NT2/D1 (cell line): ENCODE results near the gene SYNE4.

Source experiments
- DNase-seq: peaks from one replicate; pipeline ENCODE4 v3.0.0-alpha.2; 2011; ENCODE audit warnings: low read depth, low spot score
- H3K27me3 ChIP-seq: 2 replicates; pipeline ENCODE4 v1.6.0; 2011; ENCODE audit warnings: mild to moderate bottlenecking; ENCODE audit not compliant: insufficient read length, insufficient read depth
- H3K36me3 ChIP-seq: 2 replicates; pipeline ENCODE4 v1.6.1; 2011; ENCODE audit warnings: mild to moderate bottlenecking, low read length, mixed read lengths; ENCODE audit not compliant: insufficient read depth, insufficient read length
- H3K4me1 ChIP-seq: 2 replicates; pipeline ENCODE4 v1.5.1; 2011; ENCODE audit not compliant: insufficient read depth, insufficient read length
- H3K4me3 ChIP-seq: 2 replicates; pipeline ENCODE4 v1.5.1; 2011; ENCODE audit warnings: low read depth; ENCODE audit not compliant: insufficient read length
- H3K9ac ChIP-seq: 2 replicates; pipeline ENCODE4 v1.6.0; 2011; ENCODE audit warnings: low read depth; ENCODE audit not compliant: insufficient read length
- H3K9me3 ChIP-seq: 2 replicates; pipeline ENCODE4 v1.5.1; 2011; ENCODE audit warnings: mild to moderate bottlenecking, low read length; ENCODE audit not compliant: insufficient read depth
- SUZ12 ChIP-seq: IDR thresholded peaks from 2 replicates; pipeline ENCODE4 v1.6.1; 2011; ENCODE audit not compliant: insufficient read length, insufficient read depth; ENCODE audit errors: extremely low read depth
- YY1 ChIP-seq: IDR thresholded peaks from 2 replicates; pipeline ENCODE4 v1.6.1; 2011; ENCODE audit not compliant: insufficient read length, insufficient read depth
- ZNF274 ChIP-seq: IDR thresholded peaks from 2 replicates; pipeline ENCODE4 v1.6.1; 2011; ENCODE audit warnings: mild to moderate bottlenecking, low read depth, low read length

The SYNE4 gene

DNA sequence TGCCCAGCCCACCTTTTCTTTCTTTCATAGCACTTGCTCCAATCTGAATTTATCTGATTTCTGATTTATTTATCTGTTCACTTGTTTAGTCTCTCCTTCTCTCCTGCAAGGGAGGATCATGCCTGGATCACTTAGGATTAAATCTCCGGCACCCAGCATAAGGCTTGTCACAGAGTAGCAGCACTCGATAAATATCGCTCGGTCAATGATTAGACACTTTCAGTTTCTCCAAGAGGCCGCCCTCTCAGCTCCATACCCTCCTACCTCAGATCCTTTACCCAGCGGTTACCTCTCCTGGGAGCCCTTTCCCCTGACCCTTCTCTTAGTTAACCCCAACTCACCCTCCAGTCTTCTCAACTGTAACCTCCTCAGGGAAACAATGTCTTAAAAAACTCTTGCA is 22.7 kb upstream of the SYNE4 start:
- peaks cover 8% of the 10 kb centered on the region for H3K4me1 ChIP-seq
- TF ChIP-seq YY1: no peak
- TF ChIP-seq SUZ12: no peak
- TF ChIP-seq ZNF274: no peak
- peaks cover 9% of the 10 kb centered on the region for H3K36me3 ChIP-seq
- DNase-seq: no peak
- no peak overlapping the region for H3K4me3 ChIP-seq
- no peak overlapping the region for H3K9ac ChIP-seq
- no peaks in the 10 kb centered on the region for H3K9me3 ChIP-seq
- H3K27me3 ChIP-seq: no peaks in the 10 kb centered on the region

DNA sequence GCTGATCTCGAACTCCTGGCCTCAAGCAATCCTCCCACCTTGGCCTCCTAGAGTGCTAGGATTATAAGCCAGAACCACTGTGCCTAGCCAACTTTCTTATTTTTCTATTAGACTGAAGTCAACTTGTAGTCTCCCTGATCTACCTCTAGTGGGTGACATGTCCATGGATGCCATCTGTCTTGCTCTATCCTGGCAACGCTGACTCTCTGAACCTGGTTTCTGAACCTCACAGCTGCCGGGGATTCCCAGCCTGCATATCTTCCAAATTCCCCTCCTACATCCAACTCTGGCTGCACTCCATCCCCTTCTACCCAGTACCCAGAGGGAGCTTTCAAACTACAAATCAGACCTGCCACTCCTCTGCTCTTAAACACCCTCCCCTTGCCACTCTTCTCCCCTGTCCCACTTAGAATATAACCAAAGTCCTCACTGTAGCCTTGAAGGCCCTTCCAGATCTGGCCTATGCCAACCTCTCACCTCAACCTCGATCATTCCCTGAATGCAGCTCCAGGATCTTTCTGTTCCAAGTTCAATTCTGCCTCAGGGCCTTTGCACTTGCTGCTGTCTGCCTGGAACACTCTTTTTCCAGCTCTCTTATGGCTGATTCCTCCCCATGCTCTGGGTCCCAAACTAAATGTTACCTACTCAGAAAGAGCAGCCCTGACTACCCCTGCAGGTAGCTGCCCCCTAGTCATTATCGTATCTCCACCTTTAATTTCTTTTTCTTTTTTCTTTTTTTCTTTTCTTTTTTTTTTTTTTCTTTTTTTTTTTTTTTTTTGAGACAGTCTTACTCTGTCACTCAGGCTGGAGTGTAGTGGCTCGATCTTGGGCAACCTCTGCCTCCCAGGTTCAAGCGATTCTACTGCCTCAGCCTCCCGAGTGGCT is 21.9 kb upstream of the SYNE4 start:
- DNase-seq: no peak
- Histone ChIP-seq H3K27me3 (no peaks in the 10 kb centered on the region), H3K36me3 (peaks cover 13% of the 10 kb centered on the region), H3K9me3 (no peaks in the 10 kb centered on the region), H3K4me1 (peaks cover 8% of the 10 kb centered on the region), H3K4me3 (no peak overlapping the region), H3K9ac (no peak overlapping the region)
- no peak for TF ChIP-seq SUZ12
- TF ChIP-seq YY1: no peak
- TF ChIP-seq ZNF274: no peak

DNA sequence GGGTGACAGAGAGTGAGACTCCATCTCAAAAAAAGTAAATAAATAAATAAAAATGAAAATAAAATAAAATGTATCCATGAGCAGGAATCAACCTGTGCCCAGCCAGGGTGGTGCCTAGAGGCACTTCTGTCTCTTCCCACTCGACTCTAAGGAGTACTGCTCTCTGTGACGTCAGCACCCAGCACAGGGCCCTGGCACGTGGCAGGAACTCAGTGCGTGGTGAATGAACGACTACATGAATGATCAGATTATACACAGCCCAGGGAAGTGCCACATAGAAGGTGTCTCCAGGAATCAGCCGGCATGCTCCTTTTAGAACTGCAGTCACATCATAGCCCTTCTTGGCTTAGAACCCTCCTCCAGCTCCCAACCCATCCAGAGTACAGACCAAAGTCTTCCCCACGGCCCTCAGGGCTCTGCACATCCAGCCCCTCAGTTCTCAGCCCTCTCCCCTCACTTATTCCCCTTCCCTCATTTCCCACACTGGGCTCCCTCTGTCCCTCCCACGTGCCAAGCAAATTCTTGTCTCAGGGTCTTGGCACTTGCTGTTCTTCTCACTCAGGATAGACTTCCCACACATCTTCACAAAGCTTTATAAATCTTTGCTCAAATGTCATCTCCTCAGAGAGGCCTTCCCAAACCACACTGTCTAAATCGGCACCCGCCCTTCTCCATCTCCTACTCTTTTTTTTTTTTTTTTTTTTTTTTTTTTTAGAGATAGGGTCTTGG is 19.9 kb upstream of the SYNE4 start:
- no peaks in the 10 kb centered on the region for H3K27me3 ChIP-seq
- peaks cover 20% of the 10 kb centered on the region for H3K36me3 ChIP-seq
- no peaks in the 10 kb centered on the region for H3K9me3 ChIP-seq
- H3K4me1 ChIP-seq: peaks cover 6% of the 10 kb centered on the region
- DNase-seq: no peak
- no peak overlapping the region for H3K4me3 ChIP-seq
- H3K9ac ChIP-seq: peak overlapping the region; percentile 32
- TF ChIP-seq SUZ12: no peak
- TF ChIP-seq YY1: no peak

DNA sequence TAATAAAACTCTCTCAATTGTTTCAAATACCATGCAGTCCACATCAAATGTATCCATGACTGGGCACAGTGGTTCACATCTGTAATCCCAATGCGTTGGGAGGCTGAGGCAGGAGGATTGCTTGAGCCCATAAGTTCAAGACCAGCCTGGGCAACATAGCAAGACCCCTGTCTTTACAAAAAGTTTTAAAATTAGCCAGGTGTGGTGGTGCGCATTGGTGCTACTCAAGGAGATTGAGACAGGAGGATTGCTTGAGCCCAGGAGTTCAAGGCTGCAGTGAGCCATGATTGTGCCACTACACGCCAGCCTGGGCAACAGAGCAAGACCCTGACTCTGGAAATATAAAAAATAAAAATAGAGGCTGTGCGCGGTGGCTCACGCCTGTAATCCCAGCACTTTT is 19.1 kb upstream of the SYNE4 start:
- H3K4me3 ChIP-seq: no peak overlapping the region
- H3K36me3 ChIP-seq: peaks cover 20% of the 10 kb centered on the region
- no peak overlapping the region for H3K9ac ChIP-seq
- H3K4me1 ChIP-seq: no peaks in the 10 kb centered on the region
- no peaks in the 10 kb centered on the region for H3K27me3 ChIP-seq
- TF ChIP-seq ZNF274 (no peak), SUZ12 (no peak), YY1 (no peak)
- no peak for DNase-seq
- H3K9me3 ChIP-seq: no peaks in the 10 kb centered on the region

DNA sequence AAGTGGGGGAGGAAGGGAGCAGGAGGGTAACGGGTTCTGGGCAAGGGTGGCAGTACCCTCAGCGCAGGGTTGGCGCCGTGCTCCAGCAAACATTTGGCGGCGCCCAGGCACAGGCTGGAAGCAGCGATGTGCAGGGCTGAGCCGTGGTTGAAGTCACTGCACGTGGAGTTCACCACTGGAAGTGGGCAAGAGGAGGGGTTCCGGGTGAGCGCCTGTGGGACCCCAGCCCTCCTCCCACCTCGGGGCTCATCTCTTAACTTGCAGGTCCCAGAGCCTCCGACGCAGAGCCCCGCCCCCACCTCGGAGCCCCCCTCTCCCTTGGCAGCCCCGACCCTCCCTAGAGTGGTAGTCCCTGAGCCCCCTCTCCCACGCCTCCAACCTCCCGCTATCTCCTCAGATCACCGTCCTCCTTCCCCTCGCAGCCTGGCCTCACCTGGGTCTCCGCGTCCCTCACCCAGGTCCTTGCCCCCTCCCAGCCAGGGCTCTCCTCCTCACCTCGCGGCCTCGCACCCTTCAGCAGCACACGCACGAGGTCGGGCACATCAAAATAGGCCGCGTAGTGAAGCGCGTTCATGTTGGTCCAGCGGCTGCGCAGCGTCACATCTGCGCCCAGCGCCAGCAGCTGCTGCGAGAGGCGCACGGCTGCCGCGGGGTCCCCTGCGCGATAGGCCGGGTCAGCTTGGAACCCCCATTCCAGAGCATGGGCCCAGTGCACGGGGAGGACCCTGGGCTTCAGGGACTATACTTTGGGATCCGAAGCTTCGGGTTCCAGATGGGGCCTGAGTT is 17.7 kb upstream of the SYNE4 start:
- no peak overlapping the region for H3K4me3 ChIP-seq
- no peaks in the 10 kb centered on the region for H3K9me3 ChIP-seq
- H3K27me3 ChIP-seq: no peaks in the 10 kb centered on the region
- H3K36me3 ChIP-seq: peaks cover 25% of the 10 kb centered on the region
- no peaks in the 10 kb centered on the region for H3K4me1 ChIP-seq
- no peak for DNase-seq
- TF ChIP-seq YY1 (no peak), ZNF274 (no peak)
- H3K9ac ChIP-seq: no peak overlapping the region

DNA sequence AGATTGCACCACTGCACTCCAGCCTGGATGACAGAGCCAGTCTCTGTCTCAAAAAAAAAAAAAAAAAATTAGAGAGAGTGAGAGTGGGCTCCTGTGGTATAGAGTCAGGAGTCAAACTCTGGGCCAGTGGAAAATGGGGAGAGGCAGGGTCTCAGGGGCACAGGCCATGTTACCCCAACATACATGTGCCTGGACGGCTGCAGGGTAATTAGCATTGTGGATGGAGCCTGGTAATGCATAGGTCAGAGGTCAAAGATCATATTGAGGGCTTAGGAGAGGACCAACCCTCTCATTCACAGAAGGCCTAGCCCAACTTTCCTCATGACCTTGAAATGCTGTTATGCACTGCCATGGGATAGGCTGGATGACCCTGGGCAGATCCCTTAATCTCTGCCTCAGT is 16.9 kb upstream of the SYNE4 start:
- TF ChIP-seq YY1 (no peak), ZNF274 (no peak), SUZ12 (no peak)
- Histone ChIP-seq H3K4me3 (no peak overlapping the region), H3K9me3 (no peaks in the 10 kb centered on the region), H3K27me3 (no peaks in the 10 kb centered on the region), H3K9ac (no peak overlapping the region), H3K36me3 (peaks cover 25% of the 10 kb centered on the region), H3K4me1 (no peaks in the 10 kb centered on the region)
- DNase-seq: no peak

DNA sequence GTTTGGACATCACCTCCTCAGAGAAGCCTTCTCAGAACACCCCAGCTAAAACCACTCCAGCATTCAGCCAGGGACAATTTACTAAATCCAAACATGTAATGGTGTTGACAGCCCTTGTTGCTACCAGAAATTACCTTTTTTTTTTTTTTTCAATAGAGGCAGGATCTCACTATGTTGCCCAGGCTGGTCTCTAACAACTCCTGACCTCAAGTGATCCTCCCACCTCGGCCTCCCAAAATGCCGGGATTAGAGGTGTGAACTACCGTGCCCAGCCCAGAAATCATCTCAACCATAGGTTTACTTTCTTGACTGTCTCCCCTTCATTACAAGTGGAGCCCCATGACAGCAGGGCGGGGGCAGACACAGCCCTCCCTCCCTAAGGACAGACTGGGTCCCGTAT is 14.8 kb upstream of the SYNE4 start:
- H3K4me3 ChIP-seq: no peak overlapping the region
- no peak for DNase-seq
- H3K9me3 ChIP-seq: no peaks in the 10 kb centered on the region
- H3K9ac ChIP-seq: no peak overlapping the region
- no peaks in the 10 kb centered on the region for H3K4me1 ChIP-seq
- no peaks in the 10 kb centered on the region for H3K27me3 ChIP-seq
- no peak for TF ChIP-seq YY1
- TF ChIP-seq SUZ12: no peak
- TF ChIP-seq ZNF274: no peak
- H3K36me3 ChIP-seq: peaks cover 28% of the 10 kb centered on the region
